ENCODE measurements around the gene CASQ1.

Gene CASQ1

DNA sequence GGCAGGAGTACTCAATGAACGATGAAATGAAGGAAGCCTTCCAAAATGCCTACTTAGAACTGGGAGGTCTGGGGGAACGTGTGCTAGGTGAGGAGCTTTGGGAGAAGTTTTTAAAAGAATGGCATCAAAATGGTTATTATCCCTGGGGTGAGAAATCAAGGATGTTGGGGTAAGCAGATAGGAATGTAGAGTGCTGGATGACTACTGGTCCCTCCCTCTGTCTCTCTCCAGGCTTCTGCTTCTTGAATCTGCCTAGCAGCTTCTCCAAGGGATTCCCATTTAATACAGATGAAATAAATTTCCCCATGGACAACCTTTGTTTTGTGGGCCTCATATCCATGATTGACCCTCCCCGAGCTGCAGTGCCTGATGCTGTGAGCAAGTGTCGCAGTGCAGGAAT lies 19.0 kb upstream of the CASQ1 start:
- DNase-seq (ENCODE audit: extremely low spot score), result no peak
- CTCF ChIA-PET, result interaction anchor here (1.5 to 3.4 kb wide), 2 partner anchors 22 to 70 kb away, joined by 4 to 11 read pairs; no protein-coding TSS in a partner anchor
- TF ChIP-seq, protein P1, sequence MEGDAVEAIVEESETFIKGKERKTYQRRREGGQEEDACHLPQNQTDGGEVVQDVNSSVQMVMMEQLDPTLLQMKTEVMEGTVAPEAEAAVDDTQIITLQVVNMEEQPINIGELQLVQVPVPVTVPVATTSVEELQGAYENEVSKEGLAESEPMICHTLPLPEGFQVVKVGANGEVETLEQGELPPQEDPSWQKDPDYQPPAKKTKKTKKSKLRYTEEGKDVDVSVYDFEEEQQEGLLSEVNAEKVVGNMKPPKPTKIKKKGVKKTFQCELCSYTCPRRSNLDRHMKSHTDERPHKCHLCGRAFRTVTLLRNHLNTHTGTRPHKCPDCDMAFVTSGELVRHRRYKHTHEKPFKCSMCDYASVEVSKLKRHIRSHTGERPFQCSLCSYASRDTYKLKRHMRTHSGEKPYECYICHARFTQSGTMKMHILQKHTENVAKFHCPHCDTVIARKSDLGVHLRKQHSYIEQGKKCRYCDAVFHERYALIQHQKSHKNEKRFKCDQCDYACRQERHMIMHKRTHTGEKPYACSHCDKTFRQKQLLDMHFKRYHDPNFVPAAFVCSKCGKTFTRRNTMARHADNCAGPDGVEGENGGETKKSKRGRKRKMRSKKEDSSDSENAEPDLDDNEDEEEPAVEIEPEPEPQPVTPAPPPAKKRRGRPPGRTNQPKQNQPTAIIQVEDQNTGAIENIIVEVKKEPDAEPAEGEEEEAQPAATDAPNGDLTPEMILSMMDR (IDR thresholded peaks at IDR 0.05; ENCODE audit: control extremely low read depth, extremely low read depth, low read depth, missing control alignments), result no peak
- POLR2A ChIA-PET, result no interaction called here

DNA sequence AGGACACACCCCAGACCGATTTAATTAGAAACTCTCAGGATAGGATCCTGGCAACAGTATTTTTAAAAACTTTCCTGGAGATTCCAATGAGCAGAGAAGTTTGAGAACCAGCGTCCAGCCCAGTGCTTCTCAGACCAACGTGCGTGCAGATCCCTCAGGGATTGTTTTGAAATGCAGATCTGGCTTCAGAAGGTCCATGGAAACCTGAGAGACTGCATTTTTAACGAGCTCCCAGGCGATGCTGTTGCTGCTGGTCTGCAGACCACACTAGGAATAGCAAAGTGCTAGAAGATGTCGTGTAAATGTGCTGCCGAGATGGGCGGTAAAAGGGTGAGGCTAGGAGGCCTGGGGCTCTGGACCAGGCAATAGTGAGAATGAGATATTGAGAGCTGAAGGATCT lies 18.4 kb upstream of the CASQ1 start:
- TF ChIP-seq, protein P1 (IDR thresholded peaks at IDR 0.05; ENCODE audit: control extremely low read depth, extremely low read depth, low read depth, missing control alignments), result no peak
- ChIA-PET CTCF (interaction anchor here (1.1 to 3.4 kb wide), 4 partner anchors 16 to 194 kb away, joined by 3 to 11 read pairs (median 4); no protein-coding TSS in a partner anchor), POLR2A (no interaction called here)
- DNase-seq (ENCODE audit: extremely low spot score), result no peak

- ChIA-PET CTCF (interaction anchor here (1.0 kb wide), 2 partner anchors 16 to 200 kb away, joined by 3 read pairs; no protein-coding TSS in a partner anchor), POLR2A (no interaction called here)
- no peak for DNase-seq (ENCODE audit: extremely low spot score)
- TF ChIP-seq, protein P1 (IDR thresholded peaks at IDR 0.05; ENCODE audit: control extremely low read depth, extremely low read depth, low read depth, missing control alignments), result no peak
Measured at GRCh38 chr1:160177231-160177630, 13.1 kb upstream of the CASQ1 start.

- POLR2A ChIA-PET, result no interaction called here
- no peak for DNase-seq (ENCODE audit: extremely low spot score)
- TF ChIP-seq, protein P1 (IDR thresholded peaks at IDR 0.05; ENCODE audit: control extremely low read depth, extremely low read depth, low read depth, missing control alignments), result no peak
- CTCF ChIA-PET, result interaction anchor here (1.0 kb wide), 2 partner anchors 16 to 199 kb away, joined by 3 read pairs; no protein-coding TSS in a partner anchor
Measured at GRCh38 chr1:160177667-160178066, 12.7 kb upstream of the CASQ1 start.

DNA sequence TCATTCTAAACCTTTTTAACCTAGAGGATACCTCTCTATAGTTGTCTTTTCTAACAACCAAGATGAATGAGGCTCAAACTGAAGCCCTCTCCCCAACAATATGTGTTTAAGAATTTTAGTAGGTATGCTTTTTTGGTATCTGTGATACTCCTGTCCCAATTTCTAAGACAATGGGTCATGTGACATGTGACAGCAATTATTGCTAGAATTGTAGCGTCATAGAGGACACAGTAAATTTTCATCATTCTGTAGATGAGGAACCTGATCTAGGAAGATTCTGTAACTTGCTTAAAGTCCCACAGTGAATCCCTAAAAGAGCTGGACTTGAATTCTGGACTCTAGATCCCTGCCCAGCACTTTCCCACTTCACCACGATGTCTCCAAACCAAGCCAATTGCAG lies 11.6 kb upstream of the CASQ1 start:
- no peak for DNase-seq (ENCODE audit: extremely low spot score)
- TF ChIP-seq, protein P1 (IDR thresholded peaks at IDR 0.05; ENCODE audit: control extremely low read depth, extremely low read depth, low read depth, missing control alignments), result no peak
- CTCF ChIA-PET, result interaction anchor here (1.2 to 1.5 kb wide), 3 partner anchors 15 to 198 kb away, joined by 3 to 4 read pairs (median 4); no protein-coding TSS in a partner anchor
- POLR2A ChIA-PET, result no interaction called here

- CTCF ChIA-PET, result interaction anchor here (0.7 to 1.5 kb wide), 4 partner anchors 10 to 197 kb away, joined by 3 to 4 read pairs (median 4); no protein-coding TSS in a partner anchor
- TF ChIP-seq, protein P1 (IDR thresholded peaks at IDR 0.05; ENCODE audit: control extremely low read depth, extremely low read depth, low read depth, missing control alignments), result no peak
- DNase-seq (ENCODE audit: extremely low spot score), result no peak
- POLR2A ChIA-PET, result no interaction called here
Measured at GRCh38 chr1:160179336-160179735, 11.0 kb upstream of the CASQ1 start.
